SKM-1 treated with dmso at 0.1 percent for 144 hours (cell line): ENCODE data around the gene FAM135A.
"Not testable (repeated sequence)": the region's sequence is repeated elsewhere in the genome, so short reads cannot be mapped to it uniquely, and the experiment has no call there.

Experiments used
- DNase-seq: peaks from one replicate; lab custom pipeline; 2025; ENCODE audit not compliant: unreplicated experiment; lab: John Stamatoyannopoulos, UW

Gene FAM135A

DNA sequence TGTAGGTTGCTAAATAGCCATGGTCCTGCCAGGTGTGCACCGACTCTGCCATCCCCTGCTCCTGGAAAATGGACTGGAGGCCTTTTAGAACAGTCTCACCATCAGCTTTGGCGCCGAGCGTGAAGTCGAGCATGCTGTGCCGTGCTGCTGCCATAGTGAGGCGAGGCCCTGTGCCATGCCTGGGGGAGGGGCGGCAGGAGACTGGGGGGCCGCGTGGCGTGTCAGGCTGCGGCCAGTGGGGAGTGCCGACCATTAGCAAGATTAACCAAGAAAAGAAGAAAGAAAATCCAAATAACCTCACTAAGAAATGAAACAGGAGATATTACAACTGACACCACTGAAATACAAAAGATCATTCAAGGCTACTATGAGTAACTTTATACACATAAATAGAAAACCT is 195.9 kb downstream of the FAM135A start:
- DNase-seq: not testable (repeated sequence)
